Tibial nerve (tissue), 4 donors: ENCODE results near the gene C2CD2L.

Experiments
- EP300 ChIP-seq, 2 donors: sonication (generic); formaldehyde crosslinking; IDR thresholded peaks; one replicate each; pipeline ENCODE4 v1.6.1; 2017; ENCODE audit warnings: antibody characterized with exemption in 2 of 2, mild to moderate bottlenecking in 1 of 2
- POLR2A ChIP-seq, 2 donors: fragments of 450-650 bp; IDR thresholded peaks; one replicate each; pipeline ENCODE4 v1.6.1; 2017; ENCODE audit warnings: antibody characterized with exemption in 2 of 2, mild to moderate bottlenecking in 2 of 2, moderate library complexity in 2 of 2
- TF ChIP-seq, protein P1 (sequence below), 5 experiments: fragments of 200-600 bp in 3 of 5; fragments of 450-650 bp in 2 of 5; sonication (generic) in 3 of 5; IDR thresholded peaks; one replicate each; pipeline ENCODE4 v1.5.1; 2016 to 2019; ENCODE audit warnings: antibody characterized with exemption in 5 of 5, mild to moderate bottlenecking in 3 of 5, moderate library complexity in 2 of 5

DNA sequence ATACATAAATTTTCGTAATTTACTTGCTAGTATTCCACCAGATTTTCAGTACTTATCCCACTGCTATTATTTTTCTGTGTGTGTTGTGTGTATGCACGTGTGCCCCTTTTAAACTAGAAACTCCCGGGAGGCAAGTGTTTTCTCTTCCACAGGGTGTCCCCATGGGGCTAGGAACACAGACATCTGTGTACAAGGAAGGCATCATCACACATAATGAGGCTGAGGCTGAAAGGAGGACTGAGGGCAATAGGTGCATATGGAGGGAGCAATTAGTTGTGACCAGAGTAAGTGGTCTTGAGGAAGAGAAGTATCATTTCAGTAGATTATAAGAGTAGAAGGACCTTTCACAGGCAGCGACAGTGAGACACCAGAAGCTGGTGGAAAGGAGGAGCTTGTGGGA lies 3.4 kb upstream of the C2CD2L start:
- TF ChIP-seq, protein P1, sequence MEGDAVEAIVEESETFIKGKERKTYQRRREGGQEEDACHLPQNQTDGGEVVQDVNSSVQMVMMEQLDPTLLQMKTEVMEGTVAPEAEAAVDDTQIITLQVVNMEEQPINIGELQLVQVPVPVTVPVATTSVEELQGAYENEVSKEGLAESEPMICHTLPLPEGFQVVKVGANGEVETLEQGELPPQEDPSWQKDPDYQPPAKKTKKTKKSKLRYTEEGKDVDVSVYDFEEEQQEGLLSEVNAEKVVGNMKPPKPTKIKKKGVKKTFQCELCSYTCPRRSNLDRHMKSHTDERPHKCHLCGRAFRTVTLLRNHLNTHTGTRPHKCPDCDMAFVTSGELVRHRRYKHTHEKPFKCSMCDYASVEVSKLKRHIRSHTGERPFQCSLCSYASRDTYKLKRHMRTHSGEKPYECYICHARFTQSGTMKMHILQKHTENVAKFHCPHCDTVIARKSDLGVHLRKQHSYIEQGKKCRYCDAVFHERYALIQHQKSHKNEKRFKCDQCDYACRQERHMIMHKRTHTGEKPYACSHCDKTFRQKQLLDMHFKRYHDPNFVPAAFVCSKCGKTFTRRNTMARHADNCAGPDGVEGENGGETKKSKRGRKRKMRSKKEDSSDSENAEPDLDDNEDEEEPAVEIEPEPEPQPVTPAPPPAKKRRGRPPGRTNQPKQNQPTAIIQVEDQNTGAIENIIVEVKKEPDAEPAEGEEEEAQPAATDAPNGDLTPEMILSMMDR (IDR thresholded peaks at IDR 0.05) = no peak
- TF ChIP-seq POLR2A (IDR thresholded peaks at IDR 0.05) (no peak), EP300 (IDR thresholded peaks at IDR 0.05) (no peak)
